Thymus (tissue), 11 donors: ENCODE results near the gene LSM5. TPM values are rescaled to one million over a fixed set of nuclear protein-coding genes. Genes with fewer than 3 reads are reported as not detected.
"Not testable (repeated sequence)": the region's sequence is repeated elsewhere in the genome, so short reads cannot be mapped to it uniquely, and the experiment has no call there.

Experiments used
- DNase-seq, 9 donors: peaks; one replicate each; pipeline ENCODE4 v3.0.0-alpha.2; 2013; ENCODE audit warnings: low spot score in 9 of 9, low read depth in 6 of 9, missing footprints in 1 of 9
- H3K27ac ChIP-seq, 2 donors: one replicate each; pipeline ENCODE4 v1.5.1; 2013; ENCODE audit warnings: control low read depth in 1 of 2, low read depth in 1 of 2, low read length in 1 of 2, mild to moderate bottlenecking in 1 of 2, moderate library complexity in 1 of 2
- H3K27me3 ChIP-seq, 2 donors: one replicate each; pipeline ENCODE4 v1.5.1; 2013; ENCODE audit warnings: low read length in 1 of 2; ENCODE audit not compliant: control insufficient read depth in 2 of 2, insufficient read depth in 1 of 2
- H3K36me3 ChIP-seq, 2 donors: one replicate each; pipeline ENCODE4 v1.5.1; 2013; ENCODE audit warnings: low read length in 1 of 2, mild to moderate bottlenecking in 1 of 2, moderate library complexity in 1 of 2; ENCODE audit not compliant: control insufficient read depth in 2 of 2, insufficient read depth in 2 of 2
- H3K4me1 ChIP-seq, 2 donors: one replicate each; pipeline ENCODE4 v1.5.1; 2013; ENCODE audit warnings: low read length in 2 of 2; ENCODE audit not compliant: control insufficient read depth in 2 of 2, insufficient read depth in 2 of 2
- H3K4me3 ChIP-seq, 2 donors: one replicate each; pipeline ENCODE4 v1.5.1; 2013; ENCODE audit warnings: low read length in 2 of 2, control low read depth in 1 of 2, mild to moderate bottlenecking in 1 of 2
- H3K9me3 ChIP-seq, 2 donors: one replicate each; pipeline ENCODE4 v1.5.1; 2013; ENCODE audit warnings: low read length in 1 of 2, mild to moderate bottlenecking in 1 of 2; ENCODE audit not compliant: control insufficient read depth in 2 of 2, insufficient read depth in 1 of 2
- WGBS: extraction: QIAGEN DNeasy Blood & Tissue Kit; methylation state at CpG from one replicate; pipeline ENCODE4 v1.1.7; 2013; 5-methylcytosine and 5-hydroxymethylcytosine counted together
- polyA plus RNA-seq: library from polyadenylated mRNA; stranded (reverse); fragments of 200-250 nt; gene quantifications from one replicate; pipeline ENCODE4 v1.2.3, GENCODE V29; 2013
- total RNA-seq: library from RNA; stranded (reverse); fragments of 120-200 nt; gene quantifications from one replicate; pipeline ENCODE4 v1.2.4, GENCODE V29; 2013
- donor health status: healthy.

LSM5 gene
- total and polyA plus RNA-seq, 2 donors, result 93.4 to 168 TPM

- peak in 2 of 9 donors; percentile 32 to 48 for DNase-seq
- Histone ChIP-seq H3K27ac (peak overlapping the region in 1 of 2 donors; percentile 42), H3K4me3 (no peak overlapping the region), H3K9me3 (peaks cover 0 to 13% of the 10 kb centered on the region in 2 donors), H3K27me3 (no peaks in the 10 kb centered on the region), H3K4me1 (peaks cover 0 to 4% of the 10 kb centered on the region in 2 donors), H3K36me3 (no peaks in the 10 kb centered on the region)
- WGBS, result 67% methylated on average over 3 of the region's 3 CpGs
Measured at GRCh38 chr7:32515890-32516550, 25.8 kb upstream of the LSM5 start.

GRCh38 chr7:32513210-32513609 lies 23.0 kb upstream of the LSM5 start:
- H3K4me1 ChIP-seq, result peaks cover 0 to 4% of the 10 kb centered on the region in 2 donors
- DNase-seq, result no peak

GRCh38 chr7:32511791-32512190 lies 21.6 kb upstream of the LSM5 start:
- Histone ChIP-seq H3K27ac (no peak overlapping the region), H3K36me3 (peaks cover 2 to 9% of the 10 kb centered on the region in 2 donors), H3K9me3 (no peaks in the 10 kb centered on the region), H3K27me3 (no peaks in the 10 kb centered on the region), H3K4me1 (peaks cover 0 to 4% of the 10 kb centered on the region in 2 donors), H3K4me3 (no peak overlapping the region)
- 98% methylated on average over 4 of the region's 4 CpGs for WGBS
- no peak for DNase-seq

More at GRCh38 chr7:32513210-32513609, 23.0 kb upstream of the LSM5 start:
- WGBS, result 100% methylated on average over 1 of the region's 1 CpG
- Histone ChIP-seq H3K4me3 (no peak overlapping the region), H3K27me3 (no peaks in the 10 kb centered on the region), H3K9me3 (peaks cover 0 to 8% of the 10 kb centered on the region in 2 donors), H3K27ac (no peak overlapping the region), H3K36me3 (peaks cover 2 to 9% of the 10 kb centered on the region in 2 donors)

GRCh38 chr7:32507414-32507813 lies 17.2 kb upstream of the LSM5 start:
- Histone ChIP-seq H3K36me3 (peaks cover 2 to 9% of the 10 kb centered on the region in 2 donors), H3K9me3 (no peaks in the 10 kb centered on the region), H3K27ac (no peak overlapping the region), H3K4me1 (no peaks in the 10 kb centered on the region), H3K27me3 (no peaks in the 10 kb centered on the region), H3K4me3 (no peak overlapping the region)
- WGBS, result 96% methylated on average over 6 of the region's 6 CpGs
- DNase-seq, result no peak

- no peak overlapping the region for H3K27ac ChIP-seq
- no peak overlapping the region for H3K4me3 ChIP-seq
- WGBS, result 98% methylated on average over 5 of the region's 5 CpGs
- peaks cover 2 to 9% of the 10 kb centered on the region in 2 donors for H3K36me3 ChIP-seq
- no peaks in the 10 kb centered on the region for H3K4me1 ChIP-seq
- no peak for DNase-seq
- H3K9me3 ChIP-seq, result no peaks in the 10 kb centered on the region
- no peaks in the 10 kb centered on the region for H3K27me3 ChIP-seq
Measured at GRCh38 chr7:32506266-32507054, 16.3 kb upstream of the LSM5 start.

- Histone ChIP-seq H3K27ac (no peak overlapping the region), H3K4me1 (no peaks in the 10 kb centered on the region), H3K27me3 (no peaks in the 10 kb centered on the region), H3K4me3 (no peak overlapping the region), H3K36me3 (peaks cover 0 to 3% of the 10 kb centered on the region in 2 donors), H3K9me3 (no peaks in the 10 kb centered on the region)
- 85% methylated on average over 4 of the region's 4 CpGs for WGBS
- no peak for DNase-seq
Measured at GRCh38 chr7:32502728-32503127, 12.5 kb upstream of the LSM5 start.

- Histone ChIP-seq H3K27ac (no peak overlapping the region), H3K9me3 (no peaks in the 10 kb centered on the region), H3K4me1 (peaks cover 4 to 7% of the 10 kb centered on the region in 2 donors), H3K36me3 (peaks cover 0 to 3% of the 10 kb centered on the region in 2 donors), H3K4me3 (no peak overlapping the region), H3K27me3 (no peaks in the 10 kb centered on the region)
- no peak for DNase-seq
- 55% methylated on average over 1 of the region's 1 CpG for WGBS
Measured at GRCh38 chr7:32501522-32501921, 11.3 kb upstream of the LSM5 start.

GRCh38 chr7:32500922-32501341 lies 10.8 kb upstream of the LSM5 start:
- no peaks in the 10 kb centered on the region for H3K9me3 ChIP-seq
- DNase-seq, result no peak
- no peak overlapping the region for H3K27ac ChIP-seq
- H3K36me3 ChIP-seq, result peaks cover 0 to 3% of the 10 kb centered on the region in 2 donors
- peaks cover 4 to 7% of the 10 kb centered on the region in 2 donors for H3K4me1 ChIP-seq
- 28% methylated on average over 1 of the region's 1 CpG for WGBS
- no peak overlapping the region for H3K4me3 ChIP-seq
- no peaks in the 10 kb centered on the region for H3K27me3 ChIP-seq

GRCh38 chr7:32500216-32500615 lies 10.0 kb upstream of the LSM5 start:
- H3K4me1 ChIP-seq, H3K4me3 ChIP-seq, DNase-seq, H3K36me3 ChIP-seq, H3K27me3 ChIP-seq, H3K9me3 ChIP-seq, H3K27ac ChIP-seq: not testable (repeated sequence)
- WGBS, result 100% methylated on average over 1 of the region's 1 CpG
